Parathyroid adenoma (tissue), 2 donors: ENCODE results near the gene TMEM141.

Experiments used
- H2AFZ ChIP-seq: fragments of 300-600 bp; sonication (generic); one replicate; pipeline ENCODE4 v1.7.0; 2017; ENCODE audit warnings: antibody characterized with exemption, mild to moderate bottlenecking
- H3K27ac ChIP-seq: fragments of 300-600 bp; sonication (generic); one replicate; pipeline ENCODE4 v1.7.0; 2017
- H3K27me3 ChIP-seq: fragments of 300-600 bp; sonication (generic); one replicate; pipeline ENCODE4 v1.7.0; 2017; ENCODE audit warnings: low read length; ENCODE audit not compliant: control insufficient read depth, insufficient read depth
- H3K36me3 ChIP-seq: fragments of 300-600 bp; sonication (generic); one replicate; pipeline ENCODE4 v1.7.0; 2017; ENCODE audit warnings: low read length; ENCODE audit not compliant: control insufficient read depth, insufficient read depth
- H3K4me1 ChIP-seq: fragments of 300-600 bp; sonication (generic); one replicate; pipeline ENCODE4 v1.7.0; 2017; ENCODE audit warnings: control low read depth
- H3K4me2 ChIP-seq: fragments of 300-600 bp; sonication (generic); one replicate; pipeline ENCODE4 v1.7.0; 2017; ENCODE audit warnings: low read length
- H3K4me3 ChIP-seq: fragments of 300-600 bp; sonication (generic); one replicate; pipeline ENCODE4 v1.7.0; 2017; ENCODE audit warnings: low read depth, low read length
- H3K79me2 ChIP-seq: fragments of 300-600 bp; sonication (generic); one replicate; pipeline ENCODE4 v1.7.0; 2017; ENCODE audit warnings: control low read depth
- H3K9ac ChIP-seq: fragments of 300-600 bp; sonication (generic); one replicate; pipeline ENCODE4 v1.7.0; 2017; ENCODE audit warnings: mild to moderate bottlenecking
- H3K9me3 ChIP-seq: fragments of 300-600 bp; sonication (generic); one replicate; pipeline ENCODE4 v1.7.0; 2017; ENCODE audit warnings: low read length; ENCODE audit not compliant: control insufficient read depth
- TF ChIP-seq, protein P1 (sequence below): fragments of 300-600 bp; sonication (generic); IDR thresholded peaks from one replicate; pipeline ENCODE4 v1.7.0; 2017; ENCODE audit warnings: antibody characterized with exemption, mild to moderate bottlenecking
- donor health status: primary hyperparathyroidism.

The TMEM141 gene

DNA sequence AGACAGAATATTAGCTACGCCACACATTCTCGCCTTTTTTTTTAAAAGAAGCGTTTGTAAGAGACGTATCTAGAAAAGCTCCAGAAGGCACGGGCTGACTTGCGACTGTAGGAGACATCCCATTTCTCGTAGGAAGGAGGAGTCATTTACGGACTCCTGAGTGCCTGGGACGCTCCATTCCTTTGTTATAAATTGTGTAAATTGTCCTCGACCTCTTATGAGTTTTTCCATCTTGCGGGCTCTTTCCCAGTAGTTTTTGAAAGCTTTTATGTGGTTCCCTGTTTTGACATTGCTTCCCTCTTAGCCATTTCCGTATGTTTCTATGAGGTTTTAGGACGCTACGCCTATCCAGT, 17.6 kb downstream of the TMEM141 start:
- no peaks in the 10 kb centered on the region for H3K27me3 ChIP-seq
- H3K9me3 ChIP-seq: no peaks in the 10 kb centered on the region
- TF ChIP-seq, protein P1, sequence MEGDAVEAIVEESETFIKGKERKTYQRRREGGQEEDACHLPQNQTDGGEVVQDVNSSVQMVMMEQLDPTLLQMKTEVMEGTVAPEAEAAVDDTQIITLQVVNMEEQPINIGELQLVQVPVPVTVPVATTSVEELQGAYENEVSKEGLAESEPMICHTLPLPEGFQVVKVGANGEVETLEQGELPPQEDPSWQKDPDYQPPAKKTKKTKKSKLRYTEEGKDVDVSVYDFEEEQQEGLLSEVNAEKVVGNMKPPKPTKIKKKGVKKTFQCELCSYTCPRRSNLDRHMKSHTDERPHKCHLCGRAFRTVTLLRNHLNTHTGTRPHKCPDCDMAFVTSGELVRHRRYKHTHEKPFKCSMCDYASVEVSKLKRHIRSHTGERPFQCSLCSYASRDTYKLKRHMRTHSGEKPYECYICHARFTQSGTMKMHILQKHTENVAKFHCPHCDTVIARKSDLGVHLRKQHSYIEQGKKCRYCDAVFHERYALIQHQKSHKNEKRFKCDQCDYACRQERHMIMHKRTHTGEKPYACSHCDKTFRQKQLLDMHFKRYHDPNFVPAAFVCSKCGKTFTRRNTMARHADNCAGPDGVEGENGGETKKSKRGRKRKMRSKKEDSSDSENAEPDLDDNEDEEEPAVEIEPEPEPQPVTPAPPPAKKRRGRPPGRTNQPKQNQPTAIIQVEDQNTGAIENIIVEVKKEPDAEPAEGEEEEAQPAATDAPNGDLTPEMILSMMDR: no peak
- H3K27ac ChIP-seq: no peak overlapping the region
- peak overlapping the region; percentile 67 for H3K4me3 ChIP-seq
- H3K4me1 ChIP-seq: no peaks in the 10 kb centered on the region
- H3K79me2 ChIP-seq: no peaks in the 10 kb centered on the region
- no peaks in the 10 kb centered on the region for H3K36me3 ChIP-seq
- H2AFZ ChIP-seq: peak overlapping the region; percentile 8
- H3K9ac ChIP-seq: no peak overlapping the region
- peak overlapping the region; percentile 77 for H3K4me2 ChIP-seq

DNA sequence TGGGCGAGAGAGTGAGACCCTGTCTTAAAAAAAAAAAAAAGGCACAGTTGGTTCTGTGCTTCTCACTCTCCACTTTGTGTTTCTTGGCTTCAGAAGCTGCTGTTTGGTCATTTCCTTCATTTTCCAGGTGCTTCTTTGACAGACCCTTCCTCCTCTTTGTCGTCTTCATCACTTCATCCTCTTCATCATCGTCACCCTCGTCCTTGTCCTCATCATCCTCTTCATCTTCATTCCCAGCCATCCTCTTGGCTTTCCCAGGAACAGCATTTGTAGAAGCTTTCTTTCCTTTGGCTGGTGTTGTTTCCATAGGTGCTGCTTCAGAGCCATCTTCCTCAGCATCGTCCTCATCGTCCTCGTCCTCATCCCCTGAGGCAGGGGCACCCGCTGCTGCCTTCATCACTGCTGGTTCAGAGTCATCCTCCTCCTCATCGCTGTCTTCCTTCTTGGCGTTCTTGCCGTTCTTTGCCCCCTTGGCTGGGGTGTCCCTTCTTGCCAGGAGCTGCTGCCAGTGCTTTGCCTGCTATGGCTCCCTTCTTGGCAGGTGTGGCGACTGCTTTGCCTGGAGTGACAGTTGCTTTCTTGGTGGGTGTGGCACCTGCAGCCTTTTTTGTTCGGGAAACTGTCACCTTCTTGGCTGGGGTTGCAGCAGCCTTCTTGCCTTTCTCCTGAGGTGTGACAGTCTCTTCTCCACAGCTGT, 23.7 kb downstream of the TMEM141 start:
- TF ChIP-seq, protein P1: no peak
- H3K36me3 ChIP-seq: no peaks in the 10 kb centered on the region
- H3K4me1 ChIP-seq: no peaks in the 10 kb centered on the region
- H2AFZ ChIP-seq: no peak overlapping the region
- H3K27ac ChIP-seq: no peak overlapping the region
- H3K9me3 ChIP-seq: no peaks in the 10 kb centered on the region
- H3K79me2 ChIP-seq: peaks cover 2% of the 10 kb centered on the region
- no peaks in the 10 kb centered on the region for H3K27me3 ChIP-seq
- no peak overlapping the region for H3K4me3 ChIP-seq
- H3K4me2 ChIP-seq: no peak overlapping the region
- H3K9ac ChIP-seq: no peak overlapping the region

DNA sequence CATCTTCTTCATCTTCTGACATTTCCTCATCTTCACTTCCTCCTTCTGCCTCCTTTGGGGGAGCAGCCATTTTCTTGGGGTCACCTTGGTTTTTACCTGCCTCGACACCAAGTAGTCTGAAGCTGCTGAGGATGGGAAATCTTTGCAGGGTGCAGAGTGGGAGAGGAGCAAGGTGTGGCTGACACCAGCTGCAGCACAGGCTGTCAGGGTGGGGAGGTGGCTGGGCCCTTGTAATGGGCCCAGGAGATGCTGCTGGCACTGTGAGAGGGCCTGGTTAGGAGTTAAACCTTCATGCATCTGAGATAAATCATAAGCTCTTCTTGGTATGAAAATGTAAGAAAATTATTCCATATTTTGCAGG, 24.3 kb downstream of the TMEM141 start:
- no peak overlapping the region for H2AFZ ChIP-seq
- no peaks in the 10 kb centered on the region for H3K9me3 ChIP-seq
- no peaks in the 10 kb centered on the region for H3K27me3 ChIP-seq
- no peak overlapping the region for H3K4me2 ChIP-seq
- peaks cover 2% of the 10 kb centered on the region for H3K79me2 ChIP-seq
- TF ChIP-seq, protein P1: no peak
- H3K4me1 ChIP-seq: no peaks in the 10 kb centered on the region
- H3K27ac ChIP-seq: no peak overlapping the region
- no peaks in the 10 kb centered on the region for H3K36me3 ChIP-seq
- H3K4me3 ChIP-seq: no peak overlapping the region
- H3K9ac ChIP-seq: no peak overlapping the region

DNA sequence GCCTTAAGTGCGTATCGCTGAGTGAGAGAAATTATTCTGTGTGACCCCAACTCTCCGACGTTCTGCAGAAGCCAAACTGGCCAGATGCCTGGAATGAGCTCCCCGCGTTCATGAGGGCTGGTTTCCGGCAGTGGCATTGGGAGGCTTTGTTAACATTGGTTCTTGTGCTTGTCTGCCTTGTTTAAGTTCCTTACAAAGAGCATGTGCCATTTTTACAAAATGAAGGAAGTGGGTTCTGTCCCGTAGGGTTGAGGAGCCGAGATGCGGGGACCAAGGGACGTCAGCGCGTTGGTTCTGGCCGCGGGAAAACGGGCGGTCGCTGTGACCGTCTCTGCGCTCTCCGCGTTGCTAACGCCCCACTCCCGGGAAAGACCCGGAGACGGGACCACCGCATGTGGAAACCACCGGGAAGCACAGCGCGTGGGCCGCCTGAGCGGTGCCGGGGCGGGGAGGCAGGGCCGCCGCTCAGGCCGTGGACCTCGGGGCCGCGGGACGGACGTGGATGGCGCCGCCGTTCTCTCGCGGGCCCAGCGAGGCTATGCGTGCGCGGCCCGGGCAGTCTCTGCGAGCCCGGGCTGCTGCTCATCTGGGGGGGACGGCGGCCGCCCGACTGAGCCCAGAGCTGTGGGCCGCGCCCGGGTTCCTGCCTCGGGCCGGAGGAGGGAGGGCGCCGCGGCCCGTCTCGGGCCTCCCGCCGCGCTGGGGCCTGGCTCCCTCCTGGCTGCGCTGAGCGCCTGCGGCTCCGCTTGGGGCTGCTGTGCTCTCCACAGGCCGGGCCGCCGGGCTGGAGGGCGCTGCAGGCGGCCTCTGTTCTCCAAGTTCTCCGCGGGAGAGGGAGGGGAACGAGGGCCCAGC, 30.1 kb downstream of the TMEM141 start:
- TF ChIP-seq, protein P1: no peak
- no peak overlapping the region for H2AFZ ChIP-seq
- no peak overlapping the region for H3K9ac ChIP-seq
- H3K9me3 ChIP-seq: no peaks in the 10 kb centered on the region
- H3K79me2 ChIP-seq: no peaks in the 10 kb centered on the region
- no peak overlapping the region for H3K4me3 ChIP-seq
- no peak overlapping the region for H3K27ac ChIP-seq
- no peaks in the 10 kb centered on the region for H3K36me3 ChIP-seq
- H3K27me3 ChIP-seq: no peaks in the 10 kb centered on the region
- H3K4me2 ChIP-seq: no peak overlapping the region
- no peaks in the 10 kb centered on the region for H3K4me1 ChIP-seq
